Subcutaneous abdominal adipose tissue (tissue), 5 donors: Measurements from ENCODE around the gene GPSM1.

ENCODE experiments used
- H3K27ac ChIP-seq: one replicate; pipeline ENCODE4 v1.7.0; 2013; ENCODE audit warnings: low read depth, mild to moderate bottlenecking, inconsistent platforms, low read length, moderate library complexity
- H3K27me3 ChIP-seq, 5 donors: one replicate each; pipeline ENCODE4 v1.7.0; 2013; ENCODE audit warnings: low read length in 5 of 5, inconsistent platforms in 1 of 5; ENCODE audit not compliant: control insufficient read depth in 5 of 5, insufficient read depth in 4 of 5
- H3K36me3 ChIP-seq, 5 donors: one replicate each; pipeline ENCODE4 v1.7.0; 2013; ENCODE audit warnings: low read length in 5 of 5; ENCODE audit not compliant: control insufficient read depth in 5 of 5, insufficient read depth in 5 of 5
- H3K4me1 ChIP-seq, 5 donors: one replicate each; pipeline ENCODE4 v1.7.0; 2013; ENCODE audit warnings: low read length in 5 of 5, mild to moderate bottlenecking in 3 of 5, moderate library complexity in 1 of 5; ENCODE audit not compliant: control insufficient read depth in 5 of 5, insufficient read depth in 5 of 5
- H3K4me3 ChIP-seq, 5 donors: one replicate each; pipeline ENCODE4 v1.7.0; 2013; ENCODE audit warnings: low read length in 5 of 5, low read depth in 1 of 5
- H3K9ac ChIP-seq, 5 donors: one replicate each; pipeline ENCODE4 v1.7.0; 2013; ENCODE audit warnings: low read length in 5 of 5, mild to moderate bottlenecking in 4 of 5, moderate library complexity in 3 of 5
- H3K9me3 ChIP-seq, 5 donors: one replicate each; pipeline ENCODE4 v1.7.0; 2013; ENCODE audit warnings: low read length in 5 of 5; ENCODE audit not compliant: control insufficient read depth in 5 of 5
- donor health status: healthy.
- donor health status: healthy.
- donor health status: healthy.
- donor health status: healthy.
- donor health status: healthy.

GPSM1 gene

GRCh38 chr9:136380381-136380780 is 53.0 kb downstream of the GPSM1 start:
- H3K4me1 ChIP-seq: peaks cover 0 to 12% (median 0%) of the 10 kb centered on the region in 5 donors
- H3K9ac ChIP-seq: no peak overlapping the region
- no peak overlapping the region for H3K27ac ChIP-seq
- no peaks in the 10 kb centered on the region for H3K27me3 ChIP-seq
- H3K9me3 ChIP-seq: no peaks in the 10 kb centered on the region
- no peak overlapping the region for H3K4me3 ChIP-seq
- peaks cover 0 to 73% (median 62%) of the 10 kb centered on the region in 5 donors for H3K36me3 ChIP-seq

- Histone ChIP-seq H3K9me3 (no peaks in the 10 kb centered on the region), H3K27me3 (no peaks in the 10 kb centered on the region), H3K9ac (no peak overlapping the region), H3K27ac (no peak overlapping the region), H3K4me1 (peaks cover 0 to 12% (median 0%) of the 10 kb centered on the region in 5 donors), H3K4me3 (no peak overlapping the region), H3K36me3 (peaks cover 0 to 81% (median 66%) of the 10 kb centered on the region in 5 donors)
Observed at GRCh38 chr9:136381311-136381710, 54.0 kb downstream of the GPSM1 start.

- no peaks in the 10 kb centered on the region for H3K9me3 ChIP-seq
- no peak overlapping the region for H3K27ac ChIP-seq
- H3K4me1 ChIP-seq: peaks cover 0 to 6% (median 0%) of the 10 kb centered on the region in 5 donors
- no peak overlapping the region for H3K4me3 ChIP-seq
- H3K36me3 ChIP-seq: peaks cover 0 to 86% (median 69%) of the 10 kb centered on the region in 5 donors
- H3K27me3 ChIP-seq: no peaks in the 10 kb centered on the region
- H3K9ac ChIP-seq: no peak overlapping the region
Observed at GRCh38 chr9:136381966-136382513, 54.7 kb downstream of the GPSM1 start.

- Histone ChIP-seq H3K9ac (no peak overlapping the region), H3K9me3 (no peaks in the 10 kb centered on the region), H3K27me3 (no peaks in the 10 kb centered on the region), H3K4me1 (no peaks in the 10 kb centered on the region), H3K36me3 (peaks cover 0 to 95% (median 78%) of the 10 kb centered on the region in 5 donors), H3K27ac (no peak overlapping the region), H3K4me3 (no peak overlapping the region)
Observed at GRCh38 chr9:136383436-136383835, 56.1 kb downstream of the GPSM1 start.

- H3K4me3 ChIP-seq: no peak overlapping the region
- no peaks in the 10 kb centered on the region for H3K27me3 ChIP-seq
- no peak overlapping the region for H3K27ac ChIP-seq
- H3K9me3 ChIP-seq: no peaks in the 10 kb centered on the region
- no peak overlapping the region for H3K9ac ChIP-seq
- peaks cover 0 to 95% (median 79%) of the 10 kb centered on the region in 5 donors for H3K36me3 ChIP-seq
- no peaks in the 10 kb centered on the region for H3K4me1 ChIP-seq
Observed at GRCh38 chr9:136385015-136385414, 57.7 kb downstream of the GPSM1 start.

- H3K27ac ChIP-seq: no peak overlapping the region
- no peaks in the 10 kb centered on the region for H3K4me1 ChIP-seq
- H3K4me3 ChIP-seq: no peak overlapping the region
- H3K36me3 ChIP-seq: peaks cover 0 to 88% (median 72%) of the 10 kb centered on the region in 5 donors
- no peak overlapping the region for H3K9ac ChIP-seq
- H3K9me3 ChIP-seq: no peaks in the 10 kb centered on the region
- no peaks in the 10 kb centered on the region for H3K27me3 ChIP-seq
Observed at GRCh38 chr9:136386018-136386417, 58.7 kb downstream of the GPSM1 start.

GRCh38 chr9:136387217-136387616 is 59.9 kb downstream of the GPSM1 start:
- Histone ChIP-seq H3K27ac (no peak overlapping the region), H3K9me3 (no peaks in the 10 kb centered on the region), H3K4me1 (peaks cover 0 to 10% (median 8%) of the 10 kb centered on the region in 5 donors), H3K36me3 (peaks cover 0 to 88% (median 70%) of the 10 kb centered on the region in 5 donors), H3K4me3 (no peak overlapping the region), H3K9ac (no peak overlapping the region), H3K27me3 (no peaks in the 10 kb centered on the region)

- H3K27ac ChIP-seq: no peak overlapping the region
- H3K9ac ChIP-seq: no peak overlapping the region
- no peaks in the 10 kb centered on the region for H3K27me3 ChIP-seq
- H3K9me3 ChIP-seq: no peaks in the 10 kb centered on the region
- H3K36me3 ChIP-seq: peaks cover 0 to 88% (median 63%) of the 10 kb centered on the region in 5 donors
- H3K4me1 ChIP-seq: peaks cover 4 to 28% (median 23%) of the 10 kb centered on the region in 5 donors
- H3K4me3 ChIP-seq: no peak overlapping the region
Observed at GRCh38 chr9:136389396-136389795, 62.1 kb downstream of the GPSM1 start.

- Histone ChIP-seq H3K4me3 (no peak overlapping the region), H3K9me3 (no peaks in the 10 kb centered on the region), H3K27ac (no peak overlapping the region), H3K36me3 (peaks cover 0 to 92% (median 77%) of the 10 kb centered on the region in 5 donors), H3K27me3 (no peaks in the 10 kb centered on the region), H3K4me1 (peaks cover 4 to 28% (median 23%) of the 10 kb centered on the region in 5 donors), H3K9ac (no peak overlapping the region)
Observed at GRCh38 chr9:136391737-136392537, 64.6 kb downstream of the GPSM1 start.
